A673 (cell line): ENCODE data around the gene MATK. TPM values are rescaled to one million over a fixed set of nuclear protein-coding genes. Genes with fewer than 3 reads are reported as not detected.

ENCODE experiments used
- BruUV-seq: library from RNA; stranded (reverse); fragments of 400-500 nt; replicated peaks from 2 replicates; lab custom pipeline; 2021; lab: Mats Ljungman, UMichigan
- CTCF ChIA-PET: fragments of 300-600 bp; sonication (Branson Sonifier 250); formaldehyde crosslinking; loops from one replicate; lab custom pipeline; 2022; ENCODE audit warnings: antibody characterized with exemption; lab: Charles Lee
- POLR2A ChIA-PET: fragments of 300-600 bp; sonication (Branson Sonifier 250); formaldehyde crosslinking; loops from one replicate; lab custom pipeline; 2022; ENCODE audit warnings: antibody characterized with exemption; ENCODE audit not compliant: low non-redundant PET; lab: Charles Lee
- DNase-seq: peaks from one replicate; pipeline ENCODE4 v3.0.0-alpha.2; 2015; ENCODE audit warnings: low spot score
- H3K27ac ChIP-seq: fragments of 200-600 bp; sonication (generic); 2 replicates; pipeline ENCODE4 v1.5.1; 2016; ENCODE audit warnings: mixed run types, low read depth, mild to moderate bottlenecking, mixed read lengths, antibody characterized with exemption, low read length; ENCODE audit not compliant: poor library complexity, severe bottlenecking
- H3K27me3 ChIP-seq: fragments of 200-600 bp; sonication (generic); replicated peaks from 2 replicates; pipeline ENCODE4 v1.6.1; 2017; ENCODE audit warnings: mixed run types, low read depth, mild to moderate bottlenecking, mixed read lengths, antibody characterized with exemption, low read length; ENCODE audit not compliant: insufficient read depth, poor library complexity
- H3K36me3 ChIP-seq: fragments of 200-600 bp; sonication (generic); 2 replicates; pipeline ENCODE4 v1.6.1; 2016; ENCODE audit warnings: mixed run types, mild to moderate bottlenecking, mixed read lengths, antibody characterized with exemption, low read length; ENCODE audit not compliant: insufficient read depth, poor library complexity, severe bottlenecking
- H3K4me1 ChIP-seq: fragments of 200-600 bp; sonication (generic); 2 replicates; pipeline ENCODE4 v1.6.1; 2017; ENCODE audit warnings: mixed run types, mild to moderate bottlenecking, mixed read lengths, antibody characterized with exemption, low read length; ENCODE audit not compliant: insufficient read depth, poor library complexity, severe bottlenecking
- H3K4me3 ChIP-seq: fragments of 200-600 bp; sonication (generic); 2 replicates; pipeline ENCODE4 v1.5.1; 2016; ENCODE audit warnings: low read depth, mixed run types, mild to moderate bottlenecking, mixed read lengths, low read length; ENCODE audit not compliant: poor library complexity, severe bottlenecking
- H3K9me3 ChIP-seq: fragments of 200-600 bp; sonication (generic); 2 replicates; pipeline ENCODE4 v1.6.1; 2016; ENCODE audit warnings: mixed run types, low read depth, mild to moderate bottlenecking, mixed read lengths, antibody characterized with exemption, low read length; ENCODE audit not compliant: poor library complexity, severe bottlenecking
- CTCF ChIP-seq: fragments of 300-800, 200-600 bp; sonication (generic); conservative IDR thresholded peaks from 2 replicates; pipeline ENCODE4 v1.5.1; 2017; ENCODE audit warnings: low read depth, mild to moderate bottlenecking, antibody characterized with exemption, low read length, moderate library complexity, mixed read lengths
- EZH2 ChIP-seq: fragments of 200-600 bp; sonication (generic); IDR thresholded peaks from 2 replicates; pipeline ENCODE4 v1.6.1; 2017; ENCODE audit warnings: borderline replicate concordance, low read depth, mild to moderate bottlenecking, mixed read lengths, antibody characterized with exemption, low read length; ENCODE audit not compliant: poor library complexity, severe bottlenecking
- intact Hi-C: fragments of 100-400 bp; cut with micrococcal nuclease; formaldehyde crosslinking; loops from one replicate; pipeline ENCODE4 v1.10.0; 2022; ENCODE audit not compliant: unreplicated experiment
- total RNA-seq: library from RNA; stranded (reverse); gene quantifications from 2 replicates; pipeline ENCODE4 v1.2.3, GENCODE V29; 2021

The MATK gene
- total RNA-seq, 1 experiment from 2014 or later: 2.0 TPM

GRCh38 chr19:3805859-3806258 lies 19.7 kb upstream of the MATK start:
- Histone ChIP-seq H3K4me3 (no peak overlapping the region), H3K27me3 (peaks cover 12% of the 10 kb centered on the region), H3K36me3 (no peaks in the 10 kb centered on the region), H3K27ac (no peak overlapping the region), H3K4me1 (peaks cover 6% of the 10 kb centered on the region), H3K9me3 (no peaks in the 10 kb centered on the region)
- ChIA-PET POLR2A (no interaction called here), CTCF (no interaction called here)
- no peak for TF ChIP-seq CTCF
- TF ChIP-seq EZH2: no peak
- no peak for DNase-seq
- no TSS peak for BruUV-seq
- intact Hi-C loops: no loop called here

DNA sequence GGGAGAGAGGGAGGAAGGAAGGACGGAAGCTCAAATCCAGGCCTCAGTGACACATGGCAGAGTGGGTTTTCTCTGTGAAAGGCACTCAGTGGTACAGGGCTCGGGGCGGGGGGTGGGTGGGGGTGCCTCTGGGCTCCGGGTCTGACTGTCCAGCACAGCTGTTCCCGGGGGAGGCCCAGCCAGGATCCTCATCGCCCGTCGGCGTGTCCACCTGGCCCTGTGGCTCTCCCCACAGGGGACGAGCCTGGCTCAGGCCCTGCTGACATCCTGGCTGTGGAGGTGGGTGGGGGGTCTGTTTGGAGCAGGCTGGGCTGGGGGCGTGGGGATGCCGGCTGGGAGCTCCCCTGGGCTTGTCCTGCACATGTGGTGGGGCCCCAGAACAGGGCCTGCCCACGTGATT lies 18.2 kb upstream of the MATK start:
- no peak overlapping the region for H3K4me3 ChIP-seq
- no peaks in the 10 kb centered on the region for H3K9me3 ChIP-seq
- no peaks in the 10 kb centered on the region for H3K36me3 ChIP-seq
- H3K27me3 ChIP-seq: peaks cover 18% of the 10 kb centered on the region
- POLR2A ChIA-PET: no interaction called here
- CTCF ChIA-PET: interaction anchor here (0.5 to 0.7 kb wide), 2 partner anchors 43 to 212 kb away, joined by 3 read pairs; partner anchors contain the start of gene APBA3
- no peak overlapping the region for H3K27ac ChIP-seq
- DNase-seq: no peak
- TF ChIP-seq EZH2 (no peak), CTCF (no peak)
- intact Hi-C loops: no loop called here
- BruUV-seq: no TSS peak
- peaks cover 6% of the 10 kb centered on the region for H3K4me1 ChIP-seq

- H3K27me3 ChIP-seq: peaks cover 18% of the 10 kb centered on the region
- no peaks in the 10 kb centered on the region for H3K36me3 ChIP-seq
- H3K4me1 ChIP-seq: peaks cover 6% of the 10 kb centered on the region
- no peak overlapping the region for H3K4me3 ChIP-seq
- no TSS peak for BruUV-seq
- ChIA-PET POLR2A (no interaction called here), CTCF (interaction anchor here (0.7 kb wide), 1 partner anchor 43 kb away, joined by 3 read pairs; the partner anchor contains the start of gene APBA3)
- DNase-seq: no peak
- H3K27ac ChIP-seq: no peak overlapping the region
- intact Hi-C loops: no loop called here
- TF ChIP-seq CTCF (no peak), EZH2 (no peak)
- H3K9me3 ChIP-seq: no peaks in the 10 kb centered on the region
Measured at GRCh38 chr19:3803986-3804385, 17.8 kb upstream of the MATK start.
